CD4-positive, alpha-beta T cell treated with Interleukin-6 for 4 hours (primary cell): ENCODE data around the gene MOV10L1.
A peak's percentile ranks its signal among the peaks of the same experiment; 100 is the strongest.

Experiments used
- DNase-seq: peaks from one replicate; pipeline ENCODE4 v3.0.0-alpha.2; 2020; ENCODE audit warnings: mixed read lengths

Gene MOV10L1

GRCh38 chr22:50177537-50178470 is 88.0 kb downstream of the MOV10L1 start:
- DNase-seq: no peak

DNA sequence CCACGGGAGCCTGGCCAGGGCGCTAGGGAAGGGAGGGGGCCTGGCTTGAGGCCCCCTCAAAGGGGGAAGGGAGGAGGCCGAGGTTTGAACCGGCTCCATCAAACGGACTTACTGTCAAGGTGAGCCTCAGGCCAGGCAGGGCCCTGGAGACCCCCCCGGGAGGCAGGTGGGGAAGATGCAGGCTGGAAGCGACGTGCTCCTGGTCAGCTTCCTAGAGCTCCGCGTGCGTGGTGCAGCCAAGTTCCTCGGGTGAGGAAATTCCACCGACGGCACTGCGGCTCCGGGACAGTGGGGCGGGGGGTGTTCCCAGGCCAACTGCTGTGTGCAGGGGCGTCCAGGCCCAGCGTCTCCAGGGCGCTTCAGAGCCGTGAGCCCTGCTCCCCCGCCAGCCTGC is 88.7 kb downstream of the MOV10L1 start:
- DNase-seq: no peak

- DNase-seq: no peak
Observed at GRCh38 chr22:50178871-50179869, 89.4 kb downstream of the MOV10L1 start.

- no peak for DNase-seq
Observed at GRCh38 chr22:50179937-50180726, 90.3 kb downstream of the MOV10L1 start.

DNA sequence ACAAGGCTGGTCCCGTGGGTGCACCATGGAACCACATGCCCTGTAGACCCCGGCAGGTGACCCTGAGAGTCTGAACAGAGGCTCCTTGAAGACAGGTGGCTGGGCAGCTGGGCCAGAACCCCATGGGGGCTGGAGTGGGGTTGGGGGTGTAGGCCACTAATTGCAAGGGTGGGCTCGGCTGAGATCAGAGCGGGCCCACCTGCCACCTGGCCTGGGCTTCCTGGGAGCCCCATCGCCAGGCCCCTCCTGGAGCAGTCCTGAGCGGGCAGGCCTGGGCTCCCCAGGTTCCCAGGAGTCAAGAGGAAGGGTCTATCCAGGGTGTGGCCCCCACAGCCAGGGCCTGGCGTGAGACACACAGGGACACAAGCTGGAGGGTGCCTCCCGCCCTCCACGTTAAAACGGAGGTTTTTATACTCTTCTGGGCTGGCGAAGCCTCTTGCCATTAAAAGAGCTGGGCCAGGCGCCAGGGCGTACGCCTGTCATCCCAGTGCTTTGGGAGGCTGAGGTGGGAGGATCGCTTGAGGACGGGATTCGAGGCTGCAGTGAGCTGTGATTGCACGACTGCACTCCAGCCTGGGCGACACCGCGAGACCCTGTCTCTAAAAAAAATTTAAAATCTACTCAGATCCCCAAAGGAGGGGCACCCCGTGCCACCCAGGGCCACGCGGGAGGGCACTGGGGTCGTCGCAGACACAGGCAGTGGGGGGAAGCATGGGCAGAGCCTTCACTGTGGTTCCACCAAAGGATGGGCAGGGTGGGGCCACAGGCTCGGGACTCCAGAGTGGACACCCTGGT is 91.1 kb downstream of the MOV10L1 start:
- DNase-seq: no peak

DNA sequence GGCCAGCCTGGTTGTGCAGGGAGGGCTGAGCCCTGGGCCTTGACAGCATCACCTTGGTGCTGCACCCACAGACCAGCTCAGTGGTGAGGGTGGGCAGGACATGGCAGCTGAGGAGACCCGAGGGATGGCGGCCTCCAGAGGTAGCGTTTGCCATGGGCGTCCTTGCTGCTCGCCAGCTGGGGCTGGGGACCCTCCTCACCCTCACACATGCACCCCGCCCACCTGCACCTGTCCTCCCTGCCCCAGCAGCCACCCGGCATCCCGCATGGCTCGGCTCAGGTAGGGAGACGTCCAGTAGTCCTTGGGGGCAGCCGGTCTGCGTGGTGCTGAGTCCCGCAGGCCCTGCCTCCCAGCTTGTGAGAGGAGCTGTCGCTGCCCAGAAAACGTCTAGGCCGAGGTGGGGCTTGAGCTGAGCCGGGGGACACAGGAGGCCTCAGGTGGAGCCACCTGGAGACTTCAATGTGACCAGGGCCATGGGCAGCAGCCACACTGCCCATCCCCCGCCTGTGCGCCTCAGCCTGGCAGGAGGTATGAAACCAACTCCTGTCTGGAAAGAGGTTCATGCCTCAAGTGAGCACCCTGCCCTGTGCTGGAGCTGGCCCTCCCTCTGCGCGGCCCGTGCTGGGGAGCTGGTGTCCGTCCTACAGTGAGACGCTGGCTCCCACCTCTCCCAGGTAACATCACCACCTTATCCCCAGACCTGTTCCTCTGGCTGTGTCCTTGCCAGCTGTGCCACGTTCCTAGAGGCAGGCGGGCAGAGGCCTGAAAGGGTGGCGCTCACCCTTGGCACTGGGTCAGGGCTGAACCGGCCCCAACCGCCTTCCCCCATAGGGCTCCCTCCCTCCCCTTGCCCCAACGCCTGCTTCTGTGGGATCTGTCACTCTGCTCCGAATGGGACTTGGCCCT is 92.6 kb downstream of the MOV10L1 start:
- no peak for DNase-seq

DNA sequence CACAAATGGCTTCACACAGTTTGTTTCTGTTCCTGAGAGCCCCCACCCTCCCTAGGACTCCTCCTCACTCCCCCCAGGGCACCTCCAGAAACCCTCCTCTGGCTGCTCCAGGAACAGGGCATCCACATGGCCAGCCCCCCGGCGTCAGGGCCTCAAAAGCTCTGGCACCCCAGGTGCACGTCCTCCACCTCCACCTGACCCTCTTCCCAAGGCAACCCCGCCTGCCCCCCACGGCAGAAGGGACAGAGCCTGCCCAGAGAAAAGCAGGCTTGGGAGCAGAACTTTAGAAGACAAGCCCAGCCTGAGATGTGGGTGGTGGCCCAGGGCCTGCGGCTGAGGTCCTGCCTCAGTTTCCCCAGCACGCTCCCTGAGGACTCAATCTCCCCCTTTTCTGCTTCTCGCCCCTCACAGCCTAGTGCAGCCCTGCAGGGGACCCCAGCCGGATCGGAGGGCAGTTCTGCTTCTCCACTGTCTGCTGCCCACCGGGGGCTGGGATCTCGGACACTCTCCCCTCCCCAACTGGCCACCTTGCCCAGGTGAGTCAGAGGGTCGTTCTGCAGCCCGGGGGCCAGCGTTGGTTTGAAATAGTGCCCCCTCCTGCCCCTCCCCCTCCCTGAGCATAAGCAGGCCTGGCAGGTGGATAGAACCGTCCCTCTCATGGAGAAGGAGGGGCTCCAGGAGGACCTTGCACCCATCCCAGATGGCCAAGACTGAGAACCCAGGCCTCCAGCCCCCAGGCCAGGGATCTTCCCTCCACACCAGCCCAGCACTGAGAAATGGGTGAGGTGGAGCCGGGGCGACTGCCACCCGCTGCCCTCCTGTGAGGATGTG is 93.5 kb downstream of the MOV10L1 start:
- DNase-seq: no peak

DNA sequence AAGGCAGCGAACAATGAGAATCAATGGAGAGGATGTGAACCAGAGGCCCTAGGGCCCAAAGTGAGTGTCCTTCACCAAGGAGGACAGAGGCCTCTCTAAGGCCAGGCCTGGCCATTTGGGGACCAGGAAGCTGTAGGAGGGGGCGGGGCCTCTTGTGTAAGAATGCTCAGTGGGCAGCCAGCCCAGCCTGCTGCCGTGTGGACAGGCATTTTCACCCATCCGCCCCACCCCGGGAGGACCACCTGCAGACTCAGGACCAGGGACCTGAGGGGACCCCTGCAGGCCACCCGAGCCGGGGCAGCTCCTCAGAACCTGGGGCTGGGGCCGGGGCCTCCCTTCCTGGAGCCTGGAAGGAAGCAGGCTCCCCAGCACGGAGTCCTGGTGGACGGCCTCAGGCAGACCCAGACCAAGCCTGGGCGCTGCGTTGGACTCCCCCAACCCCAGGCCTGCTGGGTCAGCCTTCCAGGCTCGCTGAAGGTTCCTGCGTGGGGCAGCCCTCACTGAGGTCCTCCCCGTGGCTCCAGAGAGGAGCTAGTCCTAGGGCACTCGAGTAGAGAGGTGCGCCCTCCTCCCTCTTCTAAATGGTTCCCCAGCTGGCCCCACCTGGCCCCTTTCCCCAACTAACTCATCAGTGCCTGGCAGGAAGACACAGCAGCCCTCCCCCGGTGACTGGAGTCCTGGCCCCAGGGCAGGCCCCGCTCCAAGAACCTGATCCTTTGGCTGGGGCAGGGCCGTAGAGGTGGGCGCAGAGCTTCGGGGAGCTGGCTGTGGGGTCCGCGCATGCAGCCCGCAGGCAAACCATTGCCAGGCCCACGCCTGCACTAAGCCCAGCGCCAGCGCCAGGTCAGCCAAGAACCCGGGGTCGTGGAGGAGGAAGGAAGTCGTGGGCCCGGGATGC is 94.4 kb downstream of the MOV10L1 start:
- DNase-seq: no peak

- no peak for DNase-seq
Observed at GRCh38 chr22:50184902-50185374, 95.1 kb downstream of the MOV10L1 start.

GRCh38 chr22:50185375-50186087 is 95.7 kb downstream of the MOV10L1 start, which contains the start of gene TRABD:
TRABD (plus strand) TSS chr22:50185913; CDS start chr22:50193061, 7,148 bp downstream.
- DNase-seq: peak; percentile 94

DNA sequence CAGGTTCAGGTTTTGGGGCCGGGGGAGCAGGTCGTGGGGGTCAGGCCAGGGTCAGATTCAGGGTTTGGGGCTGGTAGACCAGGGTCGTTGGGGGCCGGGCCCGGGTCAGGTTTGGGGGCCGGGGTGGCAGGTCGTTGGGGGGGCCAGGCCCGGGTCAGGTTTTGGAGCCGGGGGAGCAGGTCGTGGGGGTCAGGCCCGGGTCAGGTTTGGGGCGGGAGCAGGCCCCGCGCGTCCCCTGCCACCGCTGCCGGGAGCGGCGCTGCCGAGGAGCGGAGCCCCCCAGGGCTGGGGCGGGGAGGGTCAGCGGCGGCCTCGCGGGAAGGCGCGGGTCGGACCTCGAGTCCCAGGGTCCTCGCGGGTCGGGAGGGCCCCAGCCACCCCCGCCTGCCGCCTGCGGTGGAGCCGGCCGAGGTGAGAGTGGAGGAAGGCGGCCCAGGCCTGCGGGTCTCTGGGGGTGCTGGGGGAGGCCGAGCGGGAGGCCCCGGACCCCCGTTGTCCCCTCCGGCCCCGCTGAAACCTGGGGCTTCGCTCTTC is 96.4 kb downstream of the MOV10L1 start:
- no peak for DNase-seq

DNA sequence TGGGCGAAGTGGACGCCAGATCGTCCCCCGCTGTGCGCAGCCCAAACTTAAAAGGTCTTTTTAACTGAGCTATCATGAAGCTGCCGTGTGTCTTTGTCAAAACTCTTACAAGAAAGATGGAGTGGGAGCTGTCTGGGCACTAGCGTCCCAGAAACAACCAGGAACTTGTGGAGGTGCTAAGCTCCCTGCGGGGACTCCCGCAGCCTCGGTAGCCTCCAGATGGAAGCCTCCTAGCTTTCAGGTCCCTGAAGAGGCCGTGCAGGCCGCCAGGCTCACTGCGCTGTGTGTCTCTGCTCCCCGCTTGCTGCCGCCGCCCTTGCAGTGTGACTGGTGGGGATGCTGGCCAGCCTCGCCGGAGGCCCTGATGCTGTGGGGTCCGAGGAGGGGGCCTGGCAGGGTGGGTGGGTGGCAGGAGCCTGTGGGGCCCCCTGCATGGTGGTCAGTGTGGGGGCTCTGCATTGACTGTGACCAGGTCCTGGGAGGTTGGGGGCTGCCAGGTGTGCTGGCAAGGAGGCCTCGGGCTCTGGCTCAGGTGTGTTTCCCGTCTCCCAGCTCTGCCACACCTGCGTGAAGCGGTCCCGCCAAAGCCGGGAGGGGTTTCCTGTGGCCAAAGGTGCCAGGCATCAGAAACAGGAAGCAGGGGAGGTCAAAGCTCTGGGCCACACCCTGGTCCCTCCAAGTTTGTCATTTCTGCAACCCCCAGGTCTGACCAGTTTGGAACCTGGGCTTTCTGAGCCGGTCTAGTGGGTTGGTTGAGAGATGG is 97.1 kb downstream of the MOV10L1 start:
- DNase-seq: peak; percentile 32

DNA sequence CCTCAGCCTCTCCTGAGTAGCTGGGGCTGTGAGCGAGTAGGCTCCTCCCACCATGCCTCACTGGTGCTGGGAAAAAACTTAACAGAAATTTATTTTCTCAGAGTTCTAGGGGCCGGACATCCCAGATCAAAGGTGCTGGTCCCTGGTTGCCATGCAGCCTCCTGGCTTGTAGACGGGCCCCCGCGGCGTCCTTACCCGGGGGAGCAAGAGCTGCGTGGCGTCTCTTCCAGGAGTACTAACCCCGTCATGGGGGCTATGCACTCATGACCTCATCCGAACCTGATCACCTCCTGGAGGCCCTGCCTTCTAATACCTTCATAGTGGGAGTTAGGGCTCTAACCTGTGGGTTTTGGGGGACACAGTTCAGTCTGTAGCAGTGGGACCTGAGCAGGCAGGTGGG is 98.5 kb downstream of the MOV10L1 start:
- DNase-seq: no peak

DNA sequence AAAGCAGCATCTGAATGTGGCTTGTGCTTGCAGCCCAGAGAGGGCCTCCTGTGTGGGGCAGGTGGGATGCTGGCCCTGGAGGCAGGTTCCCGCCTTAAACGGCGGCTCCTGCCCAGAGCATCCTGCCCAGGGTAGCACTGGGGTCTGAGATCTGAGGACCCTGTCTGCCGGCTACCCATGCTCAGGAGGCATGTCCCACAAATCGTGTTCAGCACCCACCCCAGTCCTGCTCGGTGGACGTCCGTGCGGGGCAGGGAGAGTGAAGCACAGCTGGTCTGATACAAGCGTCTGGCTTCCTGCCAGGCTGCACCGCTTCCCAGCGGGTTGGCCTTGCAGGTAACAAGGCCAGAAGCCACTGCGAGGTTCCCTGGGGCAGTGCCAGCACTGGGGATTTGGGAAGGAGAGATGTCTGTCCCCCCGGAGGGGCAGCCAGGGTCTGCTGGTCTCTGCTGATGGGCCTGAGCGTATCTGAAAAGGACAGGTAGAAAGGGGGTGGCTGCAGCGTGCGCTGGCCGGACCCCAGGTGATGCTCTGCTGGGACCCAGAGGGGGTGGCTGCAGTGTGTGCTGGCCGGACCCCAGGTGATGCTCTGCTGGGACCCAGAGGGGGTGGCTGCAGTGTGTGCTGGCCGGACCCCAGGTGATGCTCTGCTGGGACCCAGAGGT is 99.5 kb downstream of the MOV10L1 start:
- DNase-seq: no peak

DNA sequence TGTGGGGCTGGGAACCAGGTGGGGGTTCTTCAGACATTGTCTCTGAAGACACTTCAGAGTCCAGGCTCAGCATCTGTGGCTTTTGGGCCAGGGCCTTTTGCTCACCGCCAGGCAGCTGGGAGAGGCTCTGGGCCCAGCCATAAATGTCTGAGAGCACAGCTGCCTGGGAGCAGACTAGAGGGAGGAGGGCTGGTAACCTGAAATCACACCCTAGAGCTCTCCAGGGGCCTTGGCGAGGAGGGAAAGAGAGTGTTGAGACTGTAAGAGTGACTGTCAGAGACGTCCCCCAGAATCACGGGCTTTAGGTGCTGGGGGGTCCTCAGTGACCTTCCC is 100.0 kb downstream of the MOV10L1 start:
- no peak for DNase-seq
